K562 (cell line): ENCODE data around the gene ARL10. TPM values are rescaled to one million over a fixed set of nuclear protein-coding genes. Genes with fewer than 3 reads are reported as not detected.
A peak's percentile ranks its signal among the peaks of the same experiment; 100 is the strongest.

Experiments
- ATAC-seq: fragments of 200-7000 bp; cut with Tn5 transposase; 3 replicates; pipeline ENCODE4 v1.9.1; 2020; ENCODE audit warnings: moderate library complexity
- BruUV-seq: library from RNA; stranded (reverse); fragments of 400-500 nt; replicated peaks from 2 replicates; lab custom pipeline; 2021; lab: Mats Ljungman, UMichigan
- CTCF ChIA-PET: fragments of 300-600 bp; formaldehyde crosslinking; extraction: SDS; loops from one replicate; lab custom pipeline; 2021; ENCODE audit warnings: low intra/inter-chr PET ratio; lab: Yijun Ruan, JAX
- POLR2A ChIA-PET: fragments of 300-600, 350-650 bp; sonication (Branson Sonifier 250); formaldehyde crosslinking; extraction: SDS; loops from one replicate; lab custom pipeline; 2021; ENCODE audit warnings: antibody characterized with exemption, inconsistent platforms; lab: Yijun Ruan, JAX
- DNase-seq, 4 experiments: peaks; one replicate each; pipeline versions ENCODE4 v3.0.0 to v3.0.0-alpha.2; 2011 to 2018; ENCODE audit warnings: low spot score in 3 of 4, mixed read lengths in 3 of 4; ENCODE audit errors: extremely low read depth in 1 of 4
- FAIRE-seq: peaks from 2 replicates; lab custom pipeline; 2011; peaks lifted over from hg19 to GRCh38; lab: Jason Lieb, UNC
- H2AFZ ChIP-seq: 2 replicates; pipeline ENCODE4 v1.6.0; 2011; ENCODE audit warnings: low read depth, low read length, control low read depth, inconsistent platforms
- H3K27ac ChIP-seq: fragments of 200-600 bp; 3 replicates; pipeline ENCODE4 v1.8.0; 2011; ENCODE audit warnings: low read depth, mild to moderate bottlenecking, control low read depth, inconsistent platforms, low read length, moderate library complexity, mixed read lengths; ENCODE audit errors: extremely low read depth
- H3K27me3 ChIP-seq, 2 experiments: fragments of 300-600 bp in 1 of 2; 2 replicates in 1 of 2; 3 replicates in 1 of 2; pipeline versions ENCODE4 v1.6.0 to v1.8.0; 2011; ENCODE audit warnings: inconsistent platforms in 2 of 2, low read length in 2 of 2, mild to moderate bottlenecking in 1 of 2, mixed read lengths in 1 of 2, moderate library complexity in 1 of 2; ENCODE audit not compliant: control insufficient read depth in 2 of 2, insufficient read depth in 2 of 2
- H3K36me3 ChIP-seq: fragments of 300-600 bp; 3 replicates; pipeline ENCODE4 v1.8.0; 2011; ENCODE audit warnings: mild to moderate bottlenecking, low read length, inconsistent platforms; ENCODE audit not compliant: control insufficient read depth, insufficient read depth
- H3K4me1 ChIP-seq, 2 experiments: fragments of 200-600 bp in 1 of 2; replicated peaks in 1 of 2; 2 replicates in 1 of 2; 3 replicates in 1 of 2; pipeline versions ENCODE4 v1.5.1 to v1.8.0; 2011; ENCODE audit warnings: inconsistent platforms in 2 of 2, low read length in 2 of 2, mild to moderate bottlenecking in 1 of 2, mixed read lengths in 1 of 2, moderate library complexity in 1 of 2; ENCODE audit not compliant: control insufficient read depth in 2 of 2, insufficient read depth in 2 of 2
- H3K4me2 ChIP-seq: 2 replicates; pipeline ENCODE4 v1.6.1; 2011; ENCODE audit warnings: low read length, control low read depth, inconsistent platforms, mixed read lengths; ENCODE audit not compliant: insufficient read depth
- H3K4me3 ChIP-seq: fragments of 200-600 bp; sonication (generic), shearing (Covaris generic); 2 replicates; pipeline ENCODE4 v1.5.1; 2016; ENCODE audit warnings: control low read depth, inconsistent platforms
- H3K79me2 ChIP-seq: fragments of 200-600 bp; 3 replicates; pipeline ENCODE4 v1.8.0; 2011; ENCODE audit warnings: low read length, inconsistent platforms; ENCODE audit not compliant: control insufficient read depth, insufficient read depth
- H3K9ac ChIP-seq, 2 experiments: 2 replicates each; pipeline versions ENCODE4 v1.6.0 to v1.6.1; 2011; ENCODE audit warnings: low read depth in 2 of 2, low read length in 2 of 2, control low read depth in 1 of 2, inconsistent platforms in 1 of 2, mild to moderate bottlenecking in 1 of 2, mixed read lengths in 1 of 2; ENCODE audit not compliant: insufficient read depth in 1 of 2
- H3K9me1 ChIP-seq: one replicate; pipeline ENCODE4 v1.6.0; 2011; ENCODE audit warnings: inconsistent platforms, mild to moderate bottlenecking, low read length, moderate library complexity; ENCODE audit not compliant: control insufficient read depth, insufficient read depth
- H3K9me3 ChIP-seq: replicated peaks from 2 replicates; pipeline ENCODE4 v1.5.1; 2011; ENCODE audit warnings: low read depth, low read length, inconsistent platforms; ENCODE audit not compliant: control insufficient read depth, insufficient read depth
- H4K20me1 ChIP-seq: replicated peaks from 2 replicates; pipeline ENCODE4 v1.6.1; 2011; ENCODE audit warnings: low read length, inconsistent platforms, mixed read lengths; ENCODE audit not compliant: control insufficient read depth, insufficient read depth
- ATF1 ChIP-seq, 2 experiments: fragments of 450-650 bp in 1 of 2; IDR thresholded peaks; 2 replicates each; pipeline ENCODE4 v1.6.1; 2016; ENCODE audit warnings: missing compliant biosample characterization in 1 of 2, missing genetic modification characterization in 1 of 2
- ATF7 ChIP-seq: fragments of 450-650 bp; IDR thresholded peaks from 2 replicates; pipeline ENCODE4 v1.7.1; 2014; ENCODE audit warnings: mild to moderate bottlenecking, moderate library complexity
- CEBPB ChIP-seq: fragments of 450-650 bp; IDR thresholded peaks from 2 replicates; pipeline ENCODE4 v1.6.1; 2016; ENCODE audit warnings: missing genetic modification characterization, missing compliant biosample characterization
- CEBPG ChIP-seq, 3 experiments: fragments of 200-800 bp in 1 of 3; sonication (Bioruptor generic) in 1 of 3; sonication (generic) in 1 of 3; formaldehyde crosslinking in 1 of 3; IDR thresholded peaks in 2 of 3; conservative IDR thresholded peaks in 1 of 3; 2 replicates each; pipeline versions ENCODE4 v1.6.1 to v1.8.0; 2016 to 2022; ENCODE audit warnings: missing compliant biosample characterization in 2 of 3, missing genetic modification characterization in 2 of 3, mild to moderate bottlenecking in 1 of 3, missing genetic modification reagents in 1 of 3
- E2F5 ChIP-seq: sonication (generic); formaldehyde crosslinking; IDR thresholded peaks from 2 replicates; pipeline ENCODE4 v1.8.0; 2022; ENCODE audit warnings: mild to moderate bottlenecking, missing genetic modification reagents
- JUN ChIP-seq, 2 experiments: sonication (generic) in 1 of 2; formaldehyde crosslinking in 1 of 2; IDR thresholded peaks; 2 replicates each; pipeline versions ENCODE4 v1.6.1 to v1.8.0; 2012 to 2022; ENCODE audit warnings: borderline replicate concordance in 2 of 2, mild to moderate bottlenecking in 2 of 2, improper control_type of control experiment in 1 of 2, low read depth in 1 of 2, low read length in 1 of 2, missing genetic modification reagents in 1 of 2
- JUNB ChIP-seq: fragments of 450-650 bp; formaldehyde crosslinking; conservative IDR thresholded peaks from 2 replicates; pipeline ENCODE4 v1.4.0; 2020; ENCODE audit warnings: mild to moderate bottlenecking
- MCM5 ChIP-seq: fragments of 450-650 bp; IDR thresholded peaks from 2 replicates; pipeline ENCODE4 v1.6.1; 2016; ENCODE audit warnings: low read depth
- NFE2 ChIP-seq: IDR thresholded peaks from 2 replicates; pipeline ENCODE4 v1.6.1; 2014; ENCODE audit warnings: antibody characterized with exemption, low read depth
- NR2C2 ChIP-seq, 2 experiments: fragments of 200-800 bp in 1 of 2; sonication (Bioruptor generic) in 1 of 2; sonication (generic) in 1 of 2; formaldehyde crosslinking in 1 of 2; IDR thresholded peaks; 2 replicates each; pipeline versions ENCODE4 v1.6.1 to v1.8.0; 2016 to 2022; ENCODE audit warnings: mild to moderate bottlenecking in 1 of 2, missing compliant biosample characterization in 1 of 2, missing genetic modification characterization in 1 of 2, missing genetic modification reagents in 1 of 2
- PHF8 ChIP-seq: fragments of 200-600 bp; sonication (generic); IDR thresholded peaks from 2 replicates; pipeline ENCODE4 v1.6.1; 2012; ENCODE audit warnings: mixed run types, mild to moderate bottlenecking, inconsistent platforms, low read length, moderate library complexity, borderline replicate concordance
- PPARD ChIP-seq: fragments of 250-450 bp; sonication (Bioruptor Pico); IDR thresholded peaks from 2 replicates; pipeline ENCODE4 v1.8.0; 2022; ENCODE audit warnings: inconsistent platforms, mild to moderate bottlenecking, moderate library complexity
- TAF1 ChIP-seq: IDR thresholded peaks from 2 replicates; pipeline ENCODE4 v1.6.1; 2011; ENCODE audit warnings: mild to moderate bottlenecking, low read length, moderate library complexity; ENCODE audit not compliant: insufficient read depth, control insufficient read depth, severe bottlenecking; ENCODE audit errors: extremely low read depth
- TOE1 ChIP-seq, 2 experiments: fragments of 450-650 bp in 1 of 2; sonication (generic) in 1 of 2; formaldehyde crosslinking in 1 of 2; IDR thresholded peaks; 2 replicates each; pipeline versions ENCODE4 v1.7.1 to v1.8.0; 2016 to 2022; ENCODE audit warnings: borderline replicate concordance in 2 of 2, mild to moderate bottlenecking in 2 of 2, antibody characterized with exemption in 1 of 2, inconsistent platforms in 1 of 2, low read depth in 1 of 2, missing genetic modification reagents in 1 of 2, moderate library complexity in 1 of 2
- VEZF1 ChIP-seq: fragments of 200-800 bp; sonication (Bioruptor generic); IDR thresholded peaks from 2 replicates; pipeline ENCODE4 v1.6.1; 2017; ENCODE audit warnings: missing genetic modification characterization, missing compliant biosample characterization
- ZNF232 ChIP-seq: sonication (generic); formaldehyde crosslinking; IDR thresholded peaks from 2 replicates; pipeline ENCODE4 v1.8.0; 2022; ENCODE audit warnings: mild to moderate bottlenecking, missing genetic modification reagents
- WGBS: fragments of 100-300 bp; shearing (Covaris generic); methylation state at CpG from one replicate; pipeline ENCODE4 v1.1.6; 2016; ENCODE audit warnings: low coverage, mixed read lengths; ENCODE audit not compliant: insufficient coverage; ENCODE audit errors: missing lambda C conversion rate; 5-methylcytosine and 5-hydroxymethylcytosine counted together
- in situ Hi-C: fragments of 300-500 bp; cut with MboI; formaldehyde crosslinking; loops from 4 replicates; pipeline ENCODE4 v1.15.0; 2018; ENCODE audit warnings: inconsistent platforms, mixed read lengths
- intact Hi-C: fragments of 100-400 bp; cut with micrococcal nuclease; formaldehyde crosslinking; loops from 2 replicates; pipeline ENCODE4 v1.14.2; 2022
- polyA plus RNA-seq, 8 experiments: library from polyadenylated mRNA; depleted of rRNA in 4 of 8; stranded (reverse) in 5 of 8; unstranded in 3 of 8; fragments of >200 nt; fragmentation: Nextera tagmentation in 2 of 8; fragmentation: Illumina TruSeq in 1 of 8; extraction: Ambion mirVana in 2 of 8; extraction: Trizol in 1 of 8; gene quantifications; 2 replicates each; pipeline versions ENCODE4 v1.2.1 to v1.2.3, GENCODE V29; 2011 to 2014; ENCODE audit warnings: inconsistent platforms in 1 of 8, missing spikeins in 1 of 8
- total RNA-seq, 7 experiments: library from RNA; depleted of rRNA in 6 of 7; stranded (reverse); fragments of >200 nt in 6 of 7; fragmentation: Illumina TruSeq in 2 of 7; extraction: Trizol in 2 of 7; gene quantifications; 2 replicates each; pipeline versions ENCODE4 v1.2.1 to v1.2.3, GENCODE V29; 2011 to 2021; ENCODE audit warnings: low replicate concordance in 1 of 7

Gene ARL10
- total and polyA plus RNA-seq, 9 of the 15 experiments (the other 6 are each of a cell fraction or from before 2014, with no cell fraction given), result under 0.01 to 0.40 (median 0.34) TPM; not detected in 3

GRCh38 chr5:176371621-176372539 lies 6.6 kb downstream of the ARL10 start:
- peak overlapping the region in 1 of 2 experiments; percentile 29; a peak in 1 of 4 replicates for H3K9ac ChIP-seq
- 62% methylated on average over 13 of the region's 13 CpGs for whole genome bisulfite sequencing
- H3K27me3 ChIP-seq, result no peaks in the 10 kb centered on the region
- ChIA-PET CTCF (no interaction called here), POLR2A (interaction anchor here (0.6 to 3.0 kb wide), 6 partner anchors 10 to 228 kb away, joined by 3 to 11 read pairs (median 4); partner anchors contain the start of gene KIAA1191)
- H2AFZ ChIP-seq, result no peak overlapping the region
- in situ Hi-C loops (no loop called here), intact Hi-C loops (no loop called here)
- H3K79me2 ChIP-seq, result no peaks in the 10 kb centered on the region
- DNase-seq (peak in 2 of 4 experiments; percentile 43 to 52), FAIRE-seq (peak; percentile 37), ATAC-seq (peak; percentile 77)
- H3K36me3 ChIP-seq, result no peaks in the 10 kb centered on the region
- H3K27ac ChIP-seq, result no peak overlapping the region
- BruUV-seq, result no TSS peak
- no peaks in the 10 kb centered on the region for H3K9me1 ChIP-seq
- H3K4me3 ChIP-seq, result no peak overlapping the region
- H3K9me3 ChIP-seq, result no peaks in the 10 kb centered on the region
- no peak overlapping the region for H3K4me2 ChIP-seq
- H4K20me1 ChIP-seq, result no peaks in the 10 kb centered on the region
- peaks cover 7 to 19% of the 10 kb centered on the region in 2 experiments for H3K4me1 ChIP-seq
- TF ChIP-seq ZNF232 (CRISPR knock-in tag), result no peak
- no peak for TF ChIP-seq PHF8
- peak; percentile 62 for TF ChIP-seq CEBPG (CRISPR knock-in tag; IDR thresholded peaks at IDR 0.05)
- peak; percentile 65 to 71 for TF ChIP-seq CEBPG (tag; conservative IDR thresholded peaks at IDR 0.05 in 1 of 2, IDR thresholded peaks at IDR 0.05 in 1 of 2)
- peak; percentile 52; the same call in 1 of the 2 replicates for TF ChIP-seq JUNB
- no peak for TF ChIP-seq E2F5
- peak; percentile 34; the same call in 1 of the 2 replicates for TF ChIP-seq NFE2
- TF ChIP-seq ATF1 (CRISPR knock-in tag; IDR thresholded peaks at IDR 0.05), result no peak
- peak; percentile 89 for TF ChIP-seq ATF1 (tag; IDR thresholded peaks at IDR 0.05)
- TF ChIP-seq CEBPB, result peak; percentile 91
- TF ChIP-seq TAF1, result no peak
- TF ChIP-seq NR2C2 (CRISPR knock-in tag; IDR thresholded peaks at IDR 0.05), result no peak
- TF ChIP-seq NR2C2 (tag; IDR thresholded peaks at IDR 0.05), result peak; percentile 21; the same call in 1 of the 2 replicates
- TF ChIP-seq VEZF1 (CRISPR knock-in tag), result 0 out of 2 replicates have a peak, but pooled peaks have one; percentile 2
- no peak for TF ChIP-seq MCM5
- no peak for TF ChIP-seq TOE1 (IDR thresholded peaks at IDR 0.05; ENCODE audit: borderline replicate concordance)
- TF ChIP-seq TOE1 (CRISPR knock-in tag; IDR thresholded peaks at IDR 0.05; ENCODE audit: borderline replicate concordance, low read depth), result no peak
- TF ChIP-seq PPARD (CRISPR knock-in tag), result no peak
- peak; percentile 70 for TF ChIP-seq JUN (IDR thresholded peaks at IDR 0.05; ENCODE audit: borderline replicate concordance, low read depth, low read length)
- TF ChIP-seq JUN (CRISPR knock-in tag; IDR thresholded peaks at IDR 0.05; ENCODE audit: borderline replicate concordance), result no peak
- peak; percentile 96 for TF ChIP-seq ATF7
